ENCODE measurements around the gene FRAS1. TPM values are rescaled to one million over a fixed set of nuclear protein-coding genes. Genes with fewer than 3 reads are reported as not detected.

Gene FRAS1
- total RNA-seq, 2 donors from 2014 or later = 2.0 to 7.1 TPM

GRCh38 chr4:78331186-78331585 is 274.1 kb downstream of the FRAS1 start:
- no peak for TF ChIP-seq CTCF (IDR thresholded peaks at IDR 0.05)
- ATAC-seq (ENCODE audit: insufficient number of reproducible peaks, low FRiP score, low read depth) (no peak), DNase-seq (ENCODE audit: low spot score) (no peak)
- Histone ChIP-seq H3K4me1 (ENCODE audit: control insufficient read depth in 1 of 2, low read depth in 2 of 2) (no peaks in the 10 kb centered on the region), H3K27ac (no peak overlapping the region), H3K27me3 (replicated peaks; ENCODE audit: insufficient read depth) (no peaks in the 10 kb centered on the region), H3K36me3 (no peaks in the 10 kb centered on the region), H3K9me3 (no peaks in the 10 kb centered on the region), H3K4me3 (no peak overlapping the region)

GRCh38 chr4:78331965-78332364 is 274.8 kb downstream of the FRAS1 start:
- Histone ChIP-seq H3K9me3 (no peaks in the 10 kb centered on the region), H3K27ac (no peak overlapping the region), H3K4me1 (ENCODE audit: control insufficient read depth in 1 of 2, low read depth in 2 of 2) (no peaks in the 10 kb centered on the region), H3K36me3 (no peaks in the 10 kb centered on the region), H3K27me3 (replicated peaks; ENCODE audit: insufficient read depth) (no peaks in the 10 kb centered on the region), H3K4me3 (no peak overlapping the region)
- DNase-seq (ENCODE audit: low spot score) (no peak), ATAC-seq (ENCODE audit: insufficient number of reproducible peaks, low FRiP score, low read depth) (no peak)
- TF ChIP-seq CTCF (IDR thresholded peaks at IDR 0.05) = no peak

- no peak for TF ChIP-seq CTCF (IDR thresholded peaks at IDR 0.05)
- H3K36me3 ChIP-seq = no peaks in the 10 kb centered on the region
- H3K4me1 ChIP-seq (ENCODE audit: control insufficient read depth in 1 of 2, low read depth in 2 of 2) = no peaks in the 10 kb centered on the region
- H3K27ac ChIP-seq = no peak overlapping the region
- H3K4me3 ChIP-seq = no peak overlapping the region
- no peak for DNase-seq (ENCODE audit: low spot score)
- no peak for ATAC-seq (ENCODE audit: insufficient number of reproducible peaks, low FRiP score, low read depth)
- H3K27me3 ChIP-seq (replicated peaks; ENCODE audit: insufficient read depth) = no peaks in the 10 kb centered on the region
- no peaks in the 10 kb centered on the region for H3K9me3 ChIP-seq
These were observed 275.9 kb downstream of the FRAS1 start for GRCh38 chr4:78332976-78333375.

GRCh38 chr4:78336093-78336943 is 279.2 kb downstream of the FRAS1 start:
- no peak for ATAC-seq (ENCODE audit: insufficient number of reproducible peaks, low FRiP score, low read depth)
- no peak for DNase-seq (ENCODE audit: low spot score)
- Histone ChIP-seq H3K9me3 (no peaks in the 10 kb centered on the region), H3K36me3 (no peaks in the 10 kb centered on the region), H3K4me1 (ENCODE audit: control insufficient read depth in 1 of 2, low read depth in 2 of 2) (no peaks in the 10 kb centered on the region), H3K27ac (no peak overlapping the region), H3K4me3 (no peak overlapping the region), H3K27me3 (replicated peaks; ENCODE audit: insufficient read depth) (no peaks in the 10 kb centered on the region)
- TF ChIP-seq CTCF (IDR thresholded peaks at IDR 0.05) = no peak

- Histone ChIP-seq H3K27ac (no peak overlapping the region), H3K36me3 (no peaks in the 10 kb centered on the region), H3K9me3 (no peaks in the 10 kb centered on the region), H3K27me3 (replicated peaks; ENCODE audit: insufficient read depth) (no peaks in the 10 kb centered on the region), H3K4me3 (no peak overlapping the region), H3K4me1 (ENCODE audit: control insufficient read depth in 1 of 2, low read depth in 2 of 2) (no peaks in the 10 kb centered on the region)
- no peak for TF ChIP-seq CTCF (IDR thresholded peaks at IDR 0.05)
- ATAC-seq (ENCODE audit: insufficient number of reproducible peaks, low FRiP score, low read depth) (no peak), DNase-seq (ENCODE audit: low spot score) (no peak)
These were observed 280.3 kb downstream of the FRAS1 start for GRCh38 chr4:78337244-78338020.

All from thoracic aorta (tissue), 2 donors.